GM06990 (cell line): ENCODE results near the gene ARMC2.

Experiments used
- DNase-seq: peaks from one replicate; pipeline ENCODE4 v3.0.0-alpha.2; 2011; ENCODE audit not compliant: insufficient read length; ENCODE audit errors: extremely low read depth
- H3K27me3 ChIP-seq: replicated peaks from 2 replicates; pipeline ENCODE4 v1.6.0; 2011; ENCODE audit warnings: low read length; ENCODE audit not compliant: control insufficient read depth, insufficient read depth
- H3K36me3 ChIP-seq: 2 replicates; pipeline ENCODE4 v1.5.1; 2011; ENCODE audit warnings: low read length; ENCODE audit not compliant: control insufficient read depth, insufficient read depth
- H3K4me3 ChIP-seq: replicated peaks from 2 replicates; pipeline ENCODE4 v1.5.1; 2011; ENCODE audit warnings: low read depth, mild to moderate bottlenecking, control low read depth, low read length
- TF ChIP-seq, protein P1 (sequence below): IDR thresholded peaks from 2 replicates; pipeline ENCODE4 v1.5.1; 2011; ENCODE audit warnings: low read length, control low read depth, mild to moderate bottlenecking, inconsistent platforms; ENCODE audit not compliant: insufficient read depth, poor library complexity, severe bottlenecking

The ARMC2 gene

DNA sequence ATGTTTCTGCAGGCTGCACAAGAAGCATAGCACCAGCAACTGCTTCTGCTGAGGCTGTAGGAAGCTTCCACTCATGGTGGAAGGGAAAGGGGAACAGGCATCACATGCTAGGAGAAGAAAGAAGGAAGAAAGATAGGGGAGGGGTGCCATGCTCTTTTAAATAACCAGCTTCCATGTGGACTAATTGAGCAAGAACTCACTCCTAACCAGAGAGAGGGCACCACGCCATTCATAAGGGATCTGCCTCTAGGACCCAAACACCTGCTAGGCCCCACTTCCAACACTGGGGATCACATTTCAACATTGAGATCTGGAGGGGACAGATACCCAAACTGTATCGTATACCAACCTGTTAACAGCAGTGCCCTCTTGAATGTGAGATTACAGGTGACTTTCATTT is 46.9 kb upstream of the ARMC2 start:
- Histone ChIP-seq H3K27me3 (peaks cover 1% of the 10 kb centered on the region), H3K36me3 (no peaks in the 10 kb centered on the region), H3K4me3 (no peak overlapping the region)
- DNase-seq: no peak
- TF ChIP-seq, protein P1, sequence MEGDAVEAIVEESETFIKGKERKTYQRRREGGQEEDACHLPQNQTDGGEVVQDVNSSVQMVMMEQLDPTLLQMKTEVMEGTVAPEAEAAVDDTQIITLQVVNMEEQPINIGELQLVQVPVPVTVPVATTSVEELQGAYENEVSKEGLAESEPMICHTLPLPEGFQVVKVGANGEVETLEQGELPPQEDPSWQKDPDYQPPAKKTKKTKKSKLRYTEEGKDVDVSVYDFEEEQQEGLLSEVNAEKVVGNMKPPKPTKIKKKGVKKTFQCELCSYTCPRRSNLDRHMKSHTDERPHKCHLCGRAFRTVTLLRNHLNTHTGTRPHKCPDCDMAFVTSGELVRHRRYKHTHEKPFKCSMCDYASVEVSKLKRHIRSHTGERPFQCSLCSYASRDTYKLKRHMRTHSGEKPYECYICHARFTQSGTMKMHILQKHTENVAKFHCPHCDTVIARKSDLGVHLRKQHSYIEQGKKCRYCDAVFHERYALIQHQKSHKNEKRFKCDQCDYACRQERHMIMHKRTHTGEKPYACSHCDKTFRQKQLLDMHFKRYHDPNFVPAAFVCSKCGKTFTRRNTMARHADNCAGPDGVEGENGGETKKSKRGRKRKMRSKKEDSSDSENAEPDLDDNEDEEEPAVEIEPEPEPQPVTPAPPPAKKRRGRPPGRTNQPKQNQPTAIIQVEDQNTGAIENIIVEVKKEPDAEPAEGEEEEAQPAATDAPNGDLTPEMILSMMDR: no peak

DNA sequence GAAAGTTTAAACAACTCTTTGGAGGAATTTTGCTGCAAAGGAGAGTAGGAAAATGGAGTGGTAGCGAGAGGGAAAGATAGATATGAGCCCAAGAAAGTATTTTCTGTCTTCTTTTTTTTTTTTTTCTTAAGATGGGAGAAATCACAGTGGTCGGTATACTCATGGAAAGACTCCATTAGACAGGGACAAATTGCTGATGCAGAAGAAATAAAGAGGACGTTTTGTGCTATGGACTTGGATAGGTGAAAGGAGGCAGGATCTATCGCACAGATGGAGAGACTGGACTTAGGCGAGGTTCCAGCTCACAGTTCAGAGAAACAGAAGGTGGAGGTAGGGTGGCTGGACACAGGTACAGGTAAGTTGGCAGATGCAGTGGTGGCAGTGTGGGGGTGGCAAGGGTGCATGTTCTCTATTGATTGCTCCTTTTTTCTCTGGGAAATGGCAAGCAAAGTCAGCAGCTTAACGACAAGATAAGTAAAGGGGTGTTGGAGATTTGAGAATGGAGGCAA is 44.2 kb upstream of the ARMC2 start:
- DNase-seq: no peak
- no peaks in the 10 kb centered on the region for H3K36me3 ChIP-seq
- TF ChIP-seq, protein P1: no peak
- H3K4me3 ChIP-seq: no peak overlapping the region
- H3K27me3 ChIP-seq: peaks cover 1% of the 10 kb centered on the region; the same call in 1 of the 2 replicates

DNA sequence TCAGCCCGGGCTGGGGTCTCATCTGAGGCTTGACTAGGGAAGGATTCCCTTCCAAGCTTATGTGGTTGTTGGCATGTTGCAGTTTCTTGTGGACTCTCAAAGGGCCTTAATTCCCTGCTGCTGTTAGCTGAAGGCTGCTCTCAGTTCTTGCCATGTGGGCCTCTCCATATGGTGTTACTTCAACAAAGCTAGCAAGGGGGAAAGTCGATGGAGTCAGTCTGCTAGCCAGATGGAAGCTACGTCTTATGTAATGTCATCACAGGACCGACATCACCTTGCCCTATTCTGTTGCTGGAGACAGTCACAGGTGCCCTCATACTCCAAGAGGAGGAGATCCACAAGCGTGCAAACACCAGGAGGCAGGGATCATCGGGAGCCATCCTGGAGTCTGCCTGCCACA is 43.3 kb upstream of the ARMC2 start:
- Histone ChIP-seq H3K36me3 (no peaks in the 10 kb centered on the region), H3K4me3 (no peak overlapping the region), H3K27me3 (peaks cover 1% of the 10 kb centered on the region; the same call in 1 of the 2 replicates)
- no peak for DNase-seq
- TF ChIP-seq, protein P1: no peak

DNA sequence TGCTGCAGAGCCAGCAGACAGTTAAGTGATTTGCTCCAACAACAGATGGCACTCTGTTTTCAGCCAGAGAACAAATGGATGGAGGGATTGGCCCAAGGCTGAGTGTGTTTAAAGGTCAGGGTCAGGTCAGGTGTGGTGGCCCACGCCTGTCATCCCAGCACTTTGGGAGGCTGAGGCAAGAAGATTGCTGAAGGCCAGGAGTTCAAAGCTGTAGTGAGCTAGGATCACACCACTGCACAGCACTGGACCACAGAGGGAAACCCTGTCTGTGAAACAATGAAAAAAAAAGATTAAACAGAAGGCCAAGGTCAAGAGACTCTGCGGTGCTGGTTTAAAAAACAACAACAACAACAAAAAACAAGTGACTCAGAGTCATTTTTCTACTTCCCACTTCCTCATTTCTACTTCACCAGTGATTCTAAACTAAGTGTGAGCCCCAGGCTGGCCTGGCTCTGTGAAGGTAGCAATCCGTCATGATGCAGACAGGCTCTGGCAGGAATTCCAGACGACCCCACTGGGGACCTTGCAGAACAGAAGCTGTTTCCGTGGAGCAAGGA is 42.5 kb upstream of the ARMC2 start:
- Histone ChIP-seq H3K4me3 (no peak overlapping the region), H3K36me3 (no peaks in the 10 kb centered on the region), H3K27me3 (0 out of 2 replicates have a peak, but pooled peaks cover 1% of the 10 kb centered on the region)
- peak; percentile 15 for DNase-seq
- TF ChIP-seq, protein P1: no peak

GRCh38 chr6:108806171-108806570 is 42.1 kb upstream of the ARMC2 start:
- TF ChIP-seq, protein P1: no peak
- no peak for DNase-seq
- H3K27me3 ChIP-seq: 0 out of 2 replicates have a peak, but pooled peaks cover 1% of the 10 kb centered on the region

DNA sequence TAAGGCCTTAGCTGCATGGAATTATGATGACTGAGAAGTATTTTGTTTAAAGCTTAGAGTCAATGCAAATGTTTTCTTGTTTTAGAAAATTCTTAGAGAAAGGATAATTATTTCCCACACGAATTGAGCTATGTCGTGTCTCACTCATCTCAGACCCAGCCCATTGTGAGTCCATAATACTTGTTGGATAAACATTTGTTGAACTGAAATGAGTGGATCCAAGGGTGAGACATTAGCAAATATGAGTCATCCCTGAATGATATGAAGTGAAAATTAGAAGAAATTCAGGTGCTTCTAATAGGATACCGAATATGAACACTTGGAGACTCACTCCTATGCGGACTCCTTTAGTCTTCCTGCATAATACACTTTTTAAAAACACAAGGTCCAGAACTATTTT is 41.6 kb upstream of the ARMC2 start:
- H3K36me3 ChIP-seq: no peaks in the 10 kb centered on the region
- TF ChIP-seq, protein P1: no peak
- H3K27me3 ChIP-seq: 0 out of 2 replicates have a peak, but pooled peaks cover 1% of the 10 kb centered on the region
- no peak overlapping the region for H3K4me3 ChIP-seq
- DNase-seq: no peak

More at GRCh38 chr6:108806171-108806570, 42.1 kb upstream of the ARMC2 start:
- Histone ChIP-seq H3K4me3 (no peak overlapping the region), H3K36me3 (no peaks in the 10 kb centered on the region)
